ENCODE results near the gene ABI2. TPM values are rescaled to one million over a fixed set of nuclear protein-coding genes. Genes with fewer than 3 reads are reported as not detected.

Gene ABI2
- total RNA-seq, 6 donors from 2014 or later, result 30.3 to 41.6 (median 35.5) TPM

DNA sequence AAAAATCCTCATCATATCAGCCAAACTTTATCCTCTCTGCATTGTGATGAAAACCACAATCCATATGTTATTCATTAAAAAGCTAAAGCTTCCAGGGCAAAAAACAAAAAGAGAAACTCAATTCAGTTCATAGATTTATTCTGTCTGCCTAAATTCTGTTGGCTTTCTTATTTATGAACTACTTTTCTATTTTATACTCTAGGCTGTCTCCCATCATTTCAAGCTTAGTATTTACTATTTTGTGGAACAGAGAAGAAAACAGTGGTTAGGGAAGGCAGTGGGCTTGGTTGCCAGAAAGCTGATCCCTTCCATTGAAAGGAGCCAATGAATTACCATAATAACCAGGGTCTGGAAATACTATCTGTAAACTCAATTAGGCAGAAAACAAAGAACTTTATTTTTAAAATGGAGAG, 135.1 kb downstream of the ABI2 start:
- no peak for ATAC-seq (ENCODE audit: low FRiP score in 2 of 2)
- H3K27me3 ChIP-seq, result no peaks in the 10 kb centered on the region
- DNase-seq, result no peak
- H3K27ac ChIP-seq, result no peak overlapping the region
- H3K9me3 ChIP-seq, result no peaks in the 10 kb centered on the region
- peaks cover 0 to 3% (median 0%) of the 10 kb centered on the region in 4 donors for H3K4me1 ChIP-seq
- H3K36me3 ChIP-seq, result peaks cover 0 to 38% (median 21%) of the 10 kb centered on the region in 4 donors
- H3K4me3 ChIP-seq, result no peak overlapping the region
- TF ChIP-seq EP300 (IDR thresholded peaks at IDR 0.05) (no peak), POLR2A (IDR thresholded peaks at IDR 0.05) (no peak), POLR2AphosphoS5 (IDR thresholded peaks at IDR 0.05) (no peak)
- TF ChIP-seq, protein P1, sequence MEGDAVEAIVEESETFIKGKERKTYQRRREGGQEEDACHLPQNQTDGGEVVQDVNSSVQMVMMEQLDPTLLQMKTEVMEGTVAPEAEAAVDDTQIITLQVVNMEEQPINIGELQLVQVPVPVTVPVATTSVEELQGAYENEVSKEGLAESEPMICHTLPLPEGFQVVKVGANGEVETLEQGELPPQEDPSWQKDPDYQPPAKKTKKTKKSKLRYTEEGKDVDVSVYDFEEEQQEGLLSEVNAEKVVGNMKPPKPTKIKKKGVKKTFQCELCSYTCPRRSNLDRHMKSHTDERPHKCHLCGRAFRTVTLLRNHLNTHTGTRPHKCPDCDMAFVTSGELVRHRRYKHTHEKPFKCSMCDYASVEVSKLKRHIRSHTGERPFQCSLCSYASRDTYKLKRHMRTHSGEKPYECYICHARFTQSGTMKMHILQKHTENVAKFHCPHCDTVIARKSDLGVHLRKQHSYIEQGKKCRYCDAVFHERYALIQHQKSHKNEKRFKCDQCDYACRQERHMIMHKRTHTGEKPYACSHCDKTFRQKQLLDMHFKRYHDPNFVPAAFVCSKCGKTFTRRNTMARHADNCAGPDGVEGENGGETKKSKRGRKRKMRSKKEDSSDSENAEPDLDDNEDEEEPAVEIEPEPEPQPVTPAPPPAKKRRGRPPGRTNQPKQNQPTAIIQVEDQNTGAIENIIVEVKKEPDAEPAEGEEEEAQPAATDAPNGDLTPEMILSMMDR (IDR thresholded peaks at IDR 0.05), result no peak

DNA sequence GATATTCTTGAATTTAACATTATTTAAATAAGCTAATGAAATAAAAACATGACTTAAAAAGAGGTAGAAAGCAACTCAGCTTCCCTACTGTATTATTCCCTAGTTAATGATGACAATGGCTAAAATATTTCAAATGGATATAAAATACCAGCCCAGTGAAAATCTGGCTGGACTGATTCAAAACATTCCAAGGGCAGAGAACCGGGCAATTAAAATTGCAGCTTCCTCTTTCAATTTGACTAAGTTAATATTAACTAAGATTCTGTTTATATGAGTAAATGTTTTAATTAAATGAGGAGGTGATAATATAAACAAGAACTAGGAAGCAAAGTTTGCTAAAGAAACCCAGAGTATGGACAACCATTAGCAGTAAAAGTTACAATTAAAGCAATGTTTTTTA, 141.4 kb downstream of the ABI2 start:
- ATAC-seq (ENCODE audit: low FRiP score in 2 of 2), result no peak
- H3K4me3 ChIP-seq, result no peak overlapping the region

DNA sequence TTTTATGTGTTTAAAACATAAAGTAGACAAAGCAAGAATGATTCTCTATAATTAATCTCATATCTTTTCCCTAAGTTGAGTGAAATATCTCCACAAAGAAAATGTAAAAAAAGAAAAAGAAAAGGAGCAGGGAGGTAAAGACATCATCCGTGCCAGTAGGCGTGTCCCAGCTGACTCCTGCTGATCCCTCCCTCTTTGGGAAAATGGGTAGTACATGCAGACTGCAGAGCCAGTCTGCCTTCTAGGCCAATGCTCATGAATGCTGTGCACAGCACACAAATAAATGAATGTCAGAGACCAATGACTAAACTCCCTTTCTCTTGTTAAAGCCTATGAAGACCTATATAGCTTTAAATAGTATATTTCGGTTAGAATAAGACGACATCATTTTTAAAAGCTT, 142.2 kb downstream of the ABI2 start:
- H3K27me3 ChIP-seq, result no peaks in the 10 kb centered on the region
- 74 to 76% methylated on average over 4 of the region's 4 CpGs for WGBS, 2 donors
- H3K27ac ChIP-seq, result peak overlapping the region in 1 of 4 donors; percentile 18
- H3K4me1 ChIP-seq, result peaks cover 7 to 19% (median 10%) of the 10 kb centered on the region in 4 donors
- no peak overlapping the region for H3K4me3 ChIP-seq
- H3K9me3 ChIP-seq, result no peaks in the 10 kb centered on the region
- TF ChIP-seq POLR2AphosphoS5 (IDR thresholded peaks at IDR 0.05), result no peak
- TF ChIP-seq, protein P1 (IDR thresholded peaks at IDR 0.05), result no peak
- TF ChIP-seq EP300 (IDR thresholded peaks at IDR 0.05), result no peak
- no peak for TF ChIP-seq POLR2A (IDR thresholded peaks at IDR 0.05)
- ATAC-seq (ENCODE audit: low FRiP score in 2 of 2), result peak in 1 of 2 donors; percentile 62
- no peak for DNase-seq
- H3K36me3 ChIP-seq, result peaks cover 0 to 17% (median 0%) of the 10 kb centered on the region in 4 donors

More for the DNA sequence above, 141.4 kb downstream of the ABI2 start:
- TF ChIP-seq POLR2A (IDR thresholded peaks at IDR 0.05), result no peak
- TF ChIP-seq POLR2AphosphoS5 (IDR thresholded peaks at IDR 0.05), result no peak
- no peak for TF ChIP-seq EP300 (IDR thresholded peaks at IDR 0.05)
- TF ChIP-seq, protein P1 (IDR thresholded peaks at IDR 0.05), result no peak
- Histone ChIP-seq H3K36me3 (peaks cover 0 to 17% (median 0%) of the 10 kb centered on the region in 4 donors), H3K9me3 (no peaks in the 10 kb centered on the region), H3K27me3 (no peaks in the 10 kb centered on the region), H3K4me1 (peaks cover 7 to 19% (median 10%) of the 10 kb centered on the region in 4 donors), H3K27ac (peak overlapping the region in 2 of 4 donors; percentile 5 to 18)
- DNase-seq, result no peak
- 8 to 12% methylated on average over 1 of the region's 1 CpG for WGBS, 2 donors

DNA sequence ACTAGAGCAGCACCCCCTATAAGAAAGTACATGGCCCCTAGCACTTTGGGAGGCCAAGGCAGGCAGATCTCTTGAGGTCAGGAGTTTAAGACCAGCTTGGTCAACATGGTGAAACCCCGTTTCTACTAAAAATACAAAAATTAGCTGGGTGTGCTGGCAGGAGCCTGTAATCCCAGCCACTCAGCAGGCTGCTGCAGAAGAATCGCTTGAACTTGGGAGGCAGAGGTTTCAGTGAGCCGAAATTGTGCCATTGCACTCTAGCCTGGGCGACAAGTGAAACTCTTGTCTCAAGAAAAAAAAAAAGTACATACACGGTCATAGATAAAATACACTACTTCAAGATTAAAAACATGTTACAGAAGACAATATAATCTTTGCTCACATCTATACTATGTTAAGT, 143.1 kb downstream of the ABI2 start:
- H3K36me3 ChIP-seq, result peaks cover 0 to 22% (median 0%) of the 10 kb centered on the region in 4 donors
- no peak for TF ChIP-seq EP300 (IDR thresholded peaks at IDR 0.05)
- TF ChIP-seq, protein P1 (IDR thresholded peaks at IDR 0.05), result no peak
- no peak for TF ChIP-seq POLR2AphosphoS5 (IDR thresholded peaks at IDR 0.05)
- TF ChIP-seq POLR2A (IDR thresholded peaks at IDR 0.05), result no peak
- no peak overlapping the region for H3K27ac ChIP-seq
- H3K4me1 ChIP-seq, result peaks cover 7 to 19% (median 10%) of the 10 kb centered on the region in 4 donors
- no peaks in the 10 kb centered on the region for H3K27me3 ChIP-seq
- no peak for DNase-seq
- WGBS, 2 donors, result 77 to 85% methylated on average over 5 of the region's 5 CpGs
- no peak for ATAC-seq (ENCODE audit: low FRiP score in 2 of 2)
- H3K4me3 ChIP-seq, result no peak overlapping the region
- no peaks in the 10 kb centered on the region for H3K9me3 ChIP-seq

DNA sequence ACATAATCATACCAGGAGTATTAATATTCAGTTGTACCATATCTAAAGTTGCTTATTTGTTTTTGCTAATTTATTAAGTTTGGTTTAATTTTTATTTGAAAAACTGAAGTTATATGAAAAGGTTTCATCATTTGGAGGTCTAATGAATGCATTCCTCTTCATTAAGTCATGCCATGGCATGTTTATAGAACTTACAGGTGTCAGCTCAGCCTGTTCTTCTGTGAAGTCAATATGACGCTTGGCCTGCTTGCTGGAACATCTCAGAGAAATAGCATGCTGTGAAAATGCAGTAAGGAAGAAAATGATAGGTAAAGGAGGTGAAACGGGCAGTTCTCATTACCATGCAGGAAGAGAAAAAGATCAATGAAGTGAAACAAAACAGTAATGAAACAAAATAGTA, 148.7 kb downstream of the ABI2 start:
- DNase-seq, result no peak
- Histone ChIP-seq H3K27ac (no peak overlapping the region), H3K27me3 (no peaks in the 10 kb centered on the region), H3K9me3 (no peaks in the 10 kb centered on the region), H3K4me3 (no peak overlapping the region), H3K4me1 (peaks cover 0 to 2% (median 0%) of the 10 kb centered on the region in 4 donors), H3K36me3 (peaks cover 0 to 20% (median under 1%) of the 10 kb centered on the region in 4 donors)
- ATAC-seq (ENCODE audit: low FRiP score in 2 of 2), result no peak
- TF ChIP-seq POLR2A (IDR thresholded peaks at IDR 0.05), result no peak
- TF ChIP-seq POLR2AphosphoS5 (IDR thresholded peaks at IDR 0.05), result no peak
- TF ChIP-seq EP300 (IDR thresholded peaks at IDR 0.05), result no peak
- TF ChIP-seq, protein P1 (IDR thresholded peaks at IDR 0.05), result no peak
- WGBS, 2 donors, result 88 to 91% methylated on average over 2 of the region's 2 CpGs

Measured in upper lobe of left lung (tissue), 6 donors.